Tibial nerve (tissue), 4 donors: ENCODE data around the gene ABCA10. TPM values are rescaled to one million over a fixed set of nuclear protein-coding genes. Genes with fewer than 3 reads are reported as not detected.
A peak's percentile ranks its signal among the peaks of the same experiment; 100 is the strongest.

Experiments
- DNase-seq, 2 donors: peaks; one replicate each; pipeline ENCODE4 v3.0.0-alpha.2; 2019; ENCODE audit warnings: low spot score in 2 of 2
- H3K27ac ChIP-seq, 4 donors: fragments of 200-600 bp; sonication (generic) in 3 of 4; one replicate each; pipeline ENCODE4 v1.5.1; 2017 to 2019; ENCODE audit warnings: mild to moderate bottlenecking in 1 of 4
- H3K27me3 ChIP-seq, 2 donors: fragments of 200-600 bp; sonication (generic) in 1 of 2; one replicate each; pipeline versions ENCODE4 v1.5.1 to v1.6.0; 2017 to 2019
- H3K36me3 ChIP-seq, 3 donors: fragments of 200-600 bp; sonication (generic); one replicate each; pipeline ENCODE4 v1.5.1; 2018 to 2019
- H3K4me1 ChIP-seq, 4 donors: fragments of 200-600 bp; sonication (generic) in 3 of 4; one replicate each; pipeline ENCODE4 v1.5.1; 2017 to 2019
- H3K4me3 ChIP-seq, 4 donors: fragments of 200-600 bp; sonication (generic) in 3 of 4; one replicate each; pipeline ENCODE4 v1.5.1; 2017 to 2019; ENCODE audit warnings: mild to moderate bottlenecking in 1 of 4, moderate library complexity in 1 of 4
- H3K9me3 ChIP-seq, 4 donors: fragments of 200-600 bp; sonication (generic) in 3 of 4; one replicate each; pipeline ENCODE4 v1.5.1; 2017 to 2019
- EP300 ChIP-seq, 2 donors: sonication (generic); formaldehyde crosslinking; IDR thresholded peaks; one replicate each; pipeline ENCODE4 v1.6.1; 2017; ENCODE audit warnings: antibody characterized with exemption in 2 of 2, mild to moderate bottlenecking in 1 of 2
- POLR2A ChIP-seq, 2 donors: fragments of 450-650 bp; IDR thresholded peaks; one replicate each; pipeline ENCODE4 v1.6.1; 2017; ENCODE audit warnings: antibody characterized with exemption in 2 of 2, mild to moderate bottlenecking in 2 of 2, moderate library complexity in 2 of 2
- WGBS, 2 donors: methylation state at CpG; one replicate each; pipeline ENCODE4 v1.1.5; 2018; 5-methylcytosine and 5-hydroxymethylcytosine counted together
- total RNA-seq, 4 donors: library from RNA; depleted of rRNA; stranded (reverse); fragments of >200 nt; gene quantifications; one replicate each; pipeline ENCODE4 v1.1.0, GENCODE V29; 2016
- TF ChIP-seq, protein P1 (sequence below), 5 experiments: fragments of 200-600 bp in 3 of 5; fragments of 450-650 bp in 2 of 5; sonication (generic) in 3 of 5; IDR thresholded peaks; one replicate each; pipeline ENCODE4 v1.5.1; 2016 to 2019; ENCODE audit warnings: antibody characterized with exemption in 5 of 5, mild to moderate bottlenecking in 3 of 5, moderate library complexity in 2 of 5

Gene ABCA10
- total RNA-seq, 4 donors from 2014 or later = 61.0 to 110 (median 89.9) TPM

DNA sequence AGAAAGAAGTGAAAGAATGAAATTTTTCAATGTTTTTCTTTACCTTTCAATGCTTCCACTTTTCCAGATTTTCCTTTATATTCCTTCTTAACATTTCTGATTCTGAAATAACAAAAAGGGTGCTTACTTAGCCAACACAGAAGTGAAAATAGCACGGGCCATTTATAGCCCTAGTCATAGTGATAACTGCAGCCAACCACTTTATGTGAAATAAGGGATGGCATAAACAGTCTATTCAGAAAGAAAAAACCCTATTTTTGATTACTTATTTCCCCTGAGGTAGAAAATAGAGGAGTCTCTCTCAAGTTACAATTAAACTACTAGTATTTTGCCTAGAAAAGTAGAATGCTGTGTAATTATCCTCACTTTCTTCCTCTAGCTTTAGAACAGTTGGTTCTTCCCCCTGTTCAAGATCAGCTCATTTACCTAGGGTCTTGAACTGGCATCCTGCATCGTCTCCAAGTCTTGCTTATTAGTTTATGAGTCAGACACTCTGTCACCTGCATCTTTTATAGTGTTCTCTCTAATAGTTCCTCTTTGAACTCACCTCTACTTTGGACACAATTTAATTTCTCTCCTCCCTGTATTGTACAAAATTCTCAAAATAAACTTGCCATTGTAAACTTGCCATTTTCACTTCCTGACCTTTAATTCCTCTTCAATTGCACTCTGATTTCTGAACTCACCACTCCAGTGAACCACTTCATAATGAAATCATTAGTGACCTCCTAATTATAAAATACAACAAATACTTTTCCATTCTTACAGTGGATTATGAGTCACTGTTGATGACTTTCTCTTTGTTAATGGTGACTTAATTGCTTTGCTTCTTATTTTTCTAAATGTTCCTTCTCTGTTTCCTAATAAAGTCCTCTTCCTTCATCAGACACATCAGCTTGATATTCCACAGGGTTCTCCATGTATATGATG lies 110.5 kb downstream of the ABCA10 start:
- H3K4me3 ChIP-seq = no peak overlapping the region
- peaks cover 0 to 35% (median 8%) of the 10 kb centered on the region in 4 donors for H3K4me1 ChIP-seq
- H3K27me3 ChIP-seq = no peaks in the 10 kb centered on the region
- H3K27ac ChIP-seq = peak overlapping the region in 2 of 4 donors; percentile 17 to 53
- DNase-seq = no peak
- no peak for TF ChIP-seq EP300 (IDR thresholded peaks at IDR 0.05)
- TF ChIP-seq, protein P1, sequence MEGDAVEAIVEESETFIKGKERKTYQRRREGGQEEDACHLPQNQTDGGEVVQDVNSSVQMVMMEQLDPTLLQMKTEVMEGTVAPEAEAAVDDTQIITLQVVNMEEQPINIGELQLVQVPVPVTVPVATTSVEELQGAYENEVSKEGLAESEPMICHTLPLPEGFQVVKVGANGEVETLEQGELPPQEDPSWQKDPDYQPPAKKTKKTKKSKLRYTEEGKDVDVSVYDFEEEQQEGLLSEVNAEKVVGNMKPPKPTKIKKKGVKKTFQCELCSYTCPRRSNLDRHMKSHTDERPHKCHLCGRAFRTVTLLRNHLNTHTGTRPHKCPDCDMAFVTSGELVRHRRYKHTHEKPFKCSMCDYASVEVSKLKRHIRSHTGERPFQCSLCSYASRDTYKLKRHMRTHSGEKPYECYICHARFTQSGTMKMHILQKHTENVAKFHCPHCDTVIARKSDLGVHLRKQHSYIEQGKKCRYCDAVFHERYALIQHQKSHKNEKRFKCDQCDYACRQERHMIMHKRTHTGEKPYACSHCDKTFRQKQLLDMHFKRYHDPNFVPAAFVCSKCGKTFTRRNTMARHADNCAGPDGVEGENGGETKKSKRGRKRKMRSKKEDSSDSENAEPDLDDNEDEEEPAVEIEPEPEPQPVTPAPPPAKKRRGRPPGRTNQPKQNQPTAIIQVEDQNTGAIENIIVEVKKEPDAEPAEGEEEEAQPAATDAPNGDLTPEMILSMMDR (IDR thresholded peaks at IDR 0.05) = no peak
- TF ChIP-seq POLR2A (IDR thresholded peaks at IDR 0.05) = no peak
- WGBS, 2 donors = 9 to 14% methylated on average over 2 of the region's 2 CpGs
- H3K36me3 ChIP-seq = peaks cover 0 to 45% (median 0%) of the 10 kb centered on the region in 3 donors
- no peaks in the 10 kb centered on the region for H3K9me3 ChIP-seq

DNA sequence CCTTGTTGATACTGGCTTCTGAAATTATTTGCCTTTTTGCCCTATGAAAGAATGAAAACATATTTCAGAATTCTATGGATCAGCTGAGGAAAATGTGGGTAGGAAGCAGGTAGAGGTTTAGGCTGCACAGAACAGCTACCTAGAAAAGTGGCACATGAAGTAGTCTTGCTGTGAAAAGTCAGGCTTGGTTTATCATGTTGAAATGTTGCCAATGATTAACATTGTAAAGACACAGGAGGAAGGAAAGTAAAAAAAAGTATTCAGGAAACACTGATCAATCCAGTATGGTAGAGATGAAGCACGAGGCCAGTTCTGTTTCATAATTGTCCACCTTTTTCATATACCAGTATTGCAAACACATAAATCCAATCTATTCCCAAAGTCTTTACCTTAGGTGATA lies 116.8 kb downstream of the ABCA10 start:
- TF ChIP-seq EP300 (IDR thresholded peaks at IDR 0.05) = no peak
- WGBS, 2 donors = 82 to 87% methylated on average over 1 of the region's 1 CpG
- H3K9me3 ChIP-seq = no peaks in the 10 kb centered on the region
- no peak overlapping the region for H3K27ac ChIP-seq
- peaks cover 0 to 15% (median 2%) of the 10 kb centered on the region in 4 donors for H3K4me1 ChIP-seq
- H3K27me3 ChIP-seq = no peaks in the 10 kb centered on the region
- peaks cover 0 to 85% (median 0%) of the 10 kb centered on the region in 3 donors for H3K36me3 ChIP-seq
- H3K4me3 ChIP-seq = no peak overlapping the region
- DNase-seq = no peak

DNA sequence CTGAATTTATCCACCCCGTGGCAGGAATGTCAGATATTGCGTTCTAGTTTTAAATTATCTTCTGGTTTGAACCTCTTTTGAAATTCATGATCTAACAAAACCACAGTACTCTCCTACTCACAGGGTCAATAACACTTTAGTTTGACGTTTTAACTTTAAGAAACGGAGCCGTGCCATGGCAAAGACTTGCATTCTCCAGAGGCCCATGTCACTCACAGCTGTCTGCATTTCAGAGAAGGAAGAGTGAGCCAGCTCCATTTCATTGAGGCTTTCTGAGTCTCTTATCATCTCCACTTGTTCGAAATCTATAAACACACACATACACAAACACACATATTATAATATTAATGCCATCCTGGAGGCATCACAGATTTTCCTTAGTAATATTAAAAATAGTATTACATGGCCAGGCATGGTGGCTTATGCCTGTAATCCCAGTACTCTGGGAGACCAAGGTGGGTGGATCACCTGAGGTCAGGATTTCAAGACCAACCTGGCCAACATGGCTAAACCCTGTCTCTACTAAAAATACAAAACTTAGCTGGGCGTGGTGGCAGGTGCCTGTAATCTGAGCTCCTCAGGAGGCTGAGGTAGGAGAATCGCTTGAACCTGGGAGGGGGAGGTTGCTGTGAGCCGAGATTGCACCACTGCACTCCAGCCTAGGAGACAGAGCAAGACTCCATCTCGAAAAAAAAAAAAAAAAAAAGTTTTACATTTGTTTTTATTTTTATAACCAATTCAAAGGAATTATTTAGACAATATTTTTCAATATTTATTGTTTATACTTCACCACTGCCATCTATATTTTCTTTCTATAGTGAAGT lies 122.5 kb downstream of the ABCA10 start:
- WGBS, 2 donors = 82 to 83% methylated on average over 10 of the region's 10 CpGs
- Histone ChIP-seq H3K36me3 (peaks cover 0 to 87% (median 0%) of the 10 kb centered on the region in 3 donors), H3K4me3 (no peak overlapping the region), H3K27ac (no peak overlapping the region), H3K9me3 (no peaks in the 10 kb centered on the region), H3K4me1 (no peaks in the 10 kb centered on the region), H3K27me3 (no peaks in the 10 kb centered on the region)
- TF ChIP-seq POLR2A (IDR thresholded peaks at IDR 0.05) (no peak), EP300 (IDR thresholded peaks at IDR 0.05) (no peak)
- TF ChIP-seq, protein P1 (IDR thresholded peaks at IDR 0.05) = no peak
- no peak for DNase-seq

DNA sequence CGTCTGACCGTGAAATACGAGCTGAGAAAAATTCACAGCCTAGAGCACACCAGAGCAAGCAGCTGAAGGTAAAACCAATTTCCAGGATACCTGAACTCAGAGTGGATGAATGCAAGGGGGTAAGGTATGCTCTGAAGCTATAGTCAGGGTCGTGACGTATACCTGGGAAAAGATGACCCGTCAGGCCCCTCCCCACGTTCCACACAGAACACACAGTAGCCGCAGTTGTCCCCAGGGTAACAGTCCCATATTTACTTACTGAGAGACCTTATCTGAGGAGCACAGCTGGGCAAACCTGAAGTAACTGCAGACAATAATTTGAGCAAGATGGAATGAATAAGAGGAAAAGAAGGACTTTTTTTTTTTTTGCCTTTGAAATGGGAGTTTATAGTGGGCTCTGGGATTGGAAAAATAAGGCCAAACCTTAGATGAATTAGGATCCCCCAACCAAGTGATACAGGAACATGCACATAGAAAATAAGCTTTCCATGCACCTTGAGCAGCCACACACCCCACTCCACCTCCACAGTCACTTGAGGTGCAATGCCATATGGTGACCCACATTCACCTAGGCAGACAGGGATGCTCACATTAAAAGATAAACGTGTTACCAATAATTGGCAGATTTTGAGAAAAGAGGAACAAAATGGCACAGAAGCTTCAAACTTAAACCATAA lies 124.9 kb downstream of the ABCA10 start:
- Histone ChIP-seq H3K27ac (no peak overlapping the region), H3K4me1 (no peaks in the 10 kb centered on the region), H3K9me3 (no peaks in the 10 kb centered on the region), H3K27me3 (no peaks in the 10 kb centered on the region), H3K4me3 (no peak overlapping the region), H3K36me3 (peaks cover 0 to 81% (median 0%) of the 10 kb centered on the region in 3 donors)
- TF ChIP-seq, protein P1 (IDR thresholded peaks at IDR 0.05) = no peak
- TF ChIP-seq POLR2A (IDR thresholded peaks at IDR 0.05) (no peak), EP300 (IDR thresholded peaks at IDR 0.05) (no peak)
- 90 to 92% methylated on average over 9 of the region's 9 CpGs for WGBS, 2 donors
- DNase-seq = no peak

DNA sequence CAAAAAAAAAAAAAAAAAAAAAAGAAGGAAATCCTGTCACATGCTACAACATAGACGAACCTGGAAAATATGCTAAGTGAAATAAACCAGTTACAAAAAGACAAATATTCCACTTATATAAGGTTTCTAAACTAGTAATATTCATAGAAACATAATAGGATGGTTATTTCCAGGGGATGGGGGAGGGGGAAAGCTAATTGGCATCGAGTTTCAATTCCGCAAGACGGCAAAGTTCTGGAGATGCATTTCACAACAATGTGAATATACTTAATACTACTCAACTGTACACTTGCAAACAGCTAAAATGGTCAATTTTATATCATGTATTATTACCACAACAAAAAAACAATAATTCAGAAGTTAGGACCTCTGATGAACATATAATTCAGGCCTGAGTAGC lies 130.0 kb downstream of the ABCA10 start:
- H3K4me3 ChIP-seq = no peak overlapping the region
- no peak for TF ChIP-seq POLR2A (IDR thresholded peaks at IDR 0.05)
- TF ChIP-seq, protein P1 (IDR thresholded peaks at IDR 0.05) = no peak
- TF ChIP-seq EP300 (IDR thresholded peaks at IDR 0.05) = no peak

More for the DNA sequence above, 130.0 kb downstream of the ABCA10 start:
- H3K27ac ChIP-seq = no peak overlapping the region
- no peaks in the 10 kb centered on the region for H3K9me3 ChIP-seq
- peaks cover 0 to 81% (median 0%) of the 10 kb centered on the region in 3 donors for H3K36me3 ChIP-seq
- no peaks in the 10 kb centered on the region for H3K27me3 ChIP-seq
- 89 to 90% methylated on average over 4 of the region's 4 CpGs for WGBS, 2 donors
- peaks cover 0 to 8% (median 2%) of the 10 kb centered on the region in 4 donors for H3K4me1 ChIP-seq
- DNase-seq = no peak
